ENCODE results near the gene ZC3H18. TPM values are rescaled to one million over a fixed set of nuclear protein-coding genes. Genes with fewer than 3 reads are reported as not detected.
A peak's percentile ranks its signal among the peaks of the same experiment; 100 is the strongest.

The ZC3H18 gene
- total RNA-seq, 1 donor from 2014 or later: 44.5 TPM

- ATAC-seq (no peak), DNase-seq (no peak)
- Histone ChIP-seq H3K27me3 (peaks cover 5% of the 10 kb centered on the region), H3K4me1 (peaks cover 12% of the 10 kb centered on the region), H3K4me3 (no peak overlapping the region), H3K36me3 (no peaks in the 10 kb centered on the region), H3K9me3 (no peaks in the 10 kb centered on the region), H3K27ac (no peak overlapping the region)
- intact Hi-C loops (cut with DNase I): no loop called here
- no peak for TF ChIP-seq CTCF (IDR thresholded peaks at IDR 0.05)
These were observed 110.4 kb downstream of the ZC3H18 start for GRCh38 chr16:88680554-88681083.

DNA sequence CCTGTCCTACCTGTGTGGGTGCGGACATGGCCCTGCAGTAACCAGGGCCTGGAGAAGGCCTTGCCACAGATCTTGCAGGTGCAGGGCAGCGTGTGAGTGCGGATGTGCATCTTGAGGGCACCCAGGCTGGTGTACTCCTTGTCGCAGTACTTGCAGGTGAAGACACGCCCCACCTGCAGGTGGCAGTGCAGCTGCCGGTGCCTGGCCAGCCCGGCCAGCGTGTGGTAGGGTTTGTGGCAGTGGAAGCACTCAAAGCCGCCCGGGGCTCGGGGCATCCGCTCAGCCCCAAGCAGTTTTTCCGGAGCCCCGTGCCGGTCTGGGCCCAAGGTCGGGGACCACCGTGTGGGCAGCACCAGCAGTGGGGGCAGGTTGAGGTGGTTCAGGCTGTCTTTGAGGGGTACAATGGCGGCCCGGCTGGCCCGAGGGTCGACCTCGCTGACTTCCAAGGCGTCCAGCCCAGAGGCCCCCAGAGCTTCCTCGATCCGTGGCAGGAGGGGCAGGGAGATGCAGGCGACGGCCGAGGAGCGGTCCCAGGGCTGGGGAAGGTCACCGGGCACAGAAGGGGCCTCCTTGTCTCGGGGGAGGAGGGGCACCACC, 111.0 kb downstream of the ZC3H18 start:
- no peak for DNase-seq
- Histone ChIP-seq H3K36me3 (no peaks in the 10 kb centered on the region), H3K9me3 (no peaks in the 10 kb centered on the region), H3K27me3 (peaks cover 5% of the 10 kb centered on the region), H3K27ac (peak overlapping the region; percentile 60), H3K4me1 (peaks cover 18% of the 10 kb centered on the region), H3K4me3 (no peak overlapping the region)
- intact Hi-C loops (cut with DNase I): no loop called here
- peak; percentile 41 for ATAC-seq
- peak; percentile 43 for TF ChIP-seq CTCF (IDR thresholded peaks at IDR 0.05)

Other genes starting within 250 kb of the ZC3H18 start
- gene ZNF469, start 187.4 kb upstream of the ZC3H18 start, total RNA-seq: 2.1 TPM
- 8.4 TPM for gene ZFPM1, start 117.1 kb upstream of the ZC3H18 start, total RNA-seq
- not detected for gene IL17C, start 68.2 kb downstream of the ZC3H18 start, total RNA-seq
- 257 TPM for gene CYBA, start 80.7 kb downstream of the ZC3H18 start, total RNA-seq
- 104 TPM for gene MVD, start 92.7 kb downstream of the ZC3H18 start, total RNA-seq
- gene SNAI3, start 116.1 kb downstream of the ZC3H18 start, total RNA-seq: 7.0 TPM
- 50.6 TPM for gene RNF166, start 136.0 kb downstream of the ZC3H18 start, total RNA-seq
- 21.3 TPM for gene CTU2, start 136.1 kb downstream of the ZC3H18 start, total RNA-seq
- gene PIEZO1, start 214.8 kb downstream of the ZC3H18 start, total RNA-seq: 196 TPM
- 1.0 TPM for gene CDT1, start 233.4 kb downstream of the ZC3H18 start, total RNA-seq
- gene APRT, start 241.5 kb downstream of the ZC3H18 start, total RNA-seq: 85.2 TPM

All from upper lobe of right lung (tissue), 1 donor.